H1 (cell line): ENCODE data around the gene KCTD8. TPM values are rescaled to one million over a fixed set of nuclear protein-coding genes. Genes with fewer than 3 reads are reported as not detected.

Source experiments
- CTCF ChIA-PET: fragments of 300-600 bp; sonication (Branson Sonifier 250); formaldehyde crosslinking; loops from one replicate; lab custom pipeline; 2021; ENCODE audit not compliant: partially characterized antibody; lab: Charles Lee
- POLR2A ChIA-PET: fragments of 300-600 bp; sonication (Branson Sonifier 250); formaldehyde crosslinking; loops from one replicate; lab custom pipeline; 2021; ENCODE audit warnings: inconsistent platforms; ENCODE audit not compliant: partially characterized antibody; lab: Charles Lee
- DNase-seq, 2 experiments: peaks; one replicate each; pipeline versions ENCODE4 v3.0.0 to v3.0.0-alpha.2; 2010 to 2022; ENCODE audit warnings: low spot score in 2 of 2, low read depth in 1 of 2, mixed read lengths in 1 of 2
- FAIRE-seq: peaks from 2 replicates; lab custom pipeline; 2011; peaks lifted over from hg19 to GRCh38; lab: Jason Lieb, UNC
- H2AFZ ChIP-seq: 2 replicates; pipeline ENCODE4 v1.8.1; 2012; ENCODE audit warnings: low read length, inconsistent platforms
- H2AK5ac ChIP-seq: 2 replicates; pipeline ENCODE4 v1.6.1; 2013; ENCODE audit warnings: low read depth, low read length
- H2BK120ac ChIP-seq: replicated peaks from 2 replicates; pipeline ENCODE3; 2013; ENCODE audit warnings: low read depth, low read length, inconsistent platforms
- H2BK12ac ChIP-seq: 2 replicates; pipeline ENCODE4 v1.6.1; 2013; ENCODE audit warnings: low read depth, low read length
- H2BK15ac ChIP-seq: 2 replicates; pipeline ENCODE4 v1.6.1; 2013; ENCODE audit warnings: low read length
- H2BK20ac ChIP-seq: 2 replicates; pipeline ENCODE4 v1.6.1; 2013; ENCODE audit warnings: low read length
- H2BK5ac ChIP-seq: 2 replicates; pipeline ENCODE4 v1.6.1; 2013; ENCODE audit warnings: low read depth, low read length
- H3K14ac ChIP-seq: 2 replicates; pipeline ENCODE4 v1.6.1; 2013; ENCODE audit warnings: inconsistent platforms; ENCODE audit not compliant: insufficient read length
- H3K18ac ChIP-seq: 2 replicates; pipeline ENCODE4 v1.6.1; 2013; ENCODE audit warnings: low read length; ENCODE audit errors: extremely low read depth
- H3K23ac ChIP-seq: 2 replicates; pipeline ENCODE4 v1.6.1; 2013; ENCODE audit warnings: inconsistent platforms; ENCODE audit not compliant: insufficient read length
- H3K23me2 ChIP-seq: 2 replicates; pipeline ENCODE4 v1.6.1; 2013; ENCODE audit warnings: low read depth, low read length
- H3K27ac ChIP-seq: 2 replicates; pipeline ENCODE4 v1.6.1; 2011; ENCODE audit warnings: low read depth, low read length, inconsistent platforms
- H3K27me3 ChIP-seq, 4 experiments: replicated peaks in 1 of 4; 1 replicate in 1 of 4; 2 replicates in 3 of 4; pipeline versions ENCODE4 v1.6.1 to v1.8.1; 2011 to 2013; ENCODE audit warnings: low read length in 3 of 4, mild to moderate bottlenecking in 3 of 4, inconsistent platforms in 2 of 4, mixed read lengths in 2 of 4, moderate library complexity in 1 of 4; ENCODE audit not compliant: control insufficient read depth in 3 of 4, insufficient read depth in 3 of 4; ENCODE audit errors: extremely low read depth in 1 of 4
- H3K36me3 ChIP-seq, 4 experiments: 2 replicates each; pipeline versions ENCODE4 v1.6.1 to v1.8.1; 2011 to 2013; ENCODE audit warnings: mild to moderate bottlenecking in 4 of 4, low read length in 3 of 4, moderate library complexity in 2 of 4, control low read depth in 1 of 4, inconsistent platforms in 1 of 4; ENCODE audit not compliant: insufficient read depth in 4 of 4, control insufficient read depth in 2 of 4
- H3K4ac ChIP-seq: replicated peaks from 2 replicates; pipeline ENCODE3; 2013; ENCODE audit warnings: low read length, low read depth, mixed read lengths, inconsistent platforms; ENCODE audit not compliant: insufficient read length
- H3K4me1 ChIP-seq, 4 experiments: replicated peaks in 1 of 4; 1 replicate in 1 of 4; 2 replicates in 3 of 4; pipeline versions ENCODE4 v1.6.1 to v1.8.1; 2011 to 2013; ENCODE audit warnings: low read length in 3 of 4, inconsistent platforms in 2 of 4, mixed read lengths in 1 of 4; ENCODE audit not compliant: insufficient read depth in 4 of 4, control insufficient read depth in 3 of 4
- H3K4me2 ChIP-seq, 2 experiments: 2 replicates each; pipeline versions ENCODE4 v1.6.1 to v1.8.1; 2011 to 2013; ENCODE audit warnings: low read depth in 2 of 2, low read length in 2 of 2, control low read depth in 1 of 2, inconsistent platforms in 1 of 2, mild to moderate bottlenecking in 1 of 2; ENCODE audit not compliant: insufficient read depth in 1 of 2
- H3K4me3 ChIP-seq, 4 experiments: fragments of 200-600, 300-600 bp in 1 of 4; sonication (generic), shearing (Covaris generic), sonication (Bioruptor Twin) in 1 of 4; 2 replicates each; pipeline versions ENCODE4 v1.5.1 to v1.8.1; 2011 to 2016; ENCODE audit warnings: low read length in 4 of 4, low read depth in 3 of 4, control low read depth in 2 of 4, inconsistent platforms in 2 of 4, mild to moderate bottlenecking in 2 of 4, mixed read lengths in 1 of 4, moderate library complexity in 1 of 4; ENCODE audit not compliant: insufficient read depth in 2 of 4; ENCODE audit errors: extremely low read depth in 1 of 4
- H3K56ac ChIP-seq: replicated peaks from 2 replicates; pipeline ENCODE3; 2013; ENCODE audit warnings: low read depth, mild to moderate bottlenecking, mixed read lengths, low read length, inconsistent platforms; ENCODE audit not compliant: insufficient read length
- H3K79me1 ChIP-seq: 2 replicates; pipeline ENCODE4 v1.6.1; 2013; ENCODE audit warnings: low read depth, low read length, control low read depth
- H3K79me2 ChIP-seq, 2 experiments: 2 replicates each; pipeline versions ENCODE4 v1.6.1 to v1.8.1; 2012 to 2013; ENCODE audit warnings: low read length in 2 of 2, mild to moderate bottlenecking in 2 of 2, inconsistent platforms in 1 of 2; ENCODE audit not compliant: insufficient read depth in 2 of 2, control insufficient read depth in 1 of 2
- H3K9ac ChIP-seq, 4 experiments: replicated peaks in 1 of 4; 1 replicate in 1 of 4; 2 replicates in 3 of 4; pipeline versions ENCODE4 v1.6.1 to v1.8.1; 2011 to 2013; ENCODE audit warnings: low read depth in 3 of 4, low read length in 3 of 4, control low read depth in 2 of 4, mild to moderate bottlenecking in 2 of 4, moderate library complexity in 2 of 4, inconsistent platforms in 1 of 4; ENCODE audit errors: extremely low read depth in 1 of 4
- H3K9me3 ChIP-seq, 2 experiments: 2 replicates each; pipeline versions ENCODE4 v1.6.1 to v1.8.1; 2012 to 2013; ENCODE audit warnings: mild to moderate bottlenecking in 2 of 2, moderate library complexity in 2 of 2, control low read depth in 1 of 2, inconsistent platforms in 1 of 2, low read depth in 1 of 2, low read length in 1 of 2, mixed read lengths in 1 of 2; ENCODE audit not compliant: insufficient read depth in 2 of 2
- H4K20me1 ChIP-seq, 2 experiments: replicated peaks in 1 of 2; 2 replicates each; pipeline versions ENCODE3 to v1.8.1; 2011 to 2013; ENCODE audit warnings: inconsistent platforms in 2 of 2, low read length in 2 of 2, mild to moderate bottlenecking in 1 of 2; ENCODE audit not compliant: insufficient read depth in 2 of 2, control insufficient read depth in 1 of 2
- H4K5ac ChIP-seq: 2 replicates; pipeline ENCODE4 v1.6.1; 2013; ENCODE audit warnings: low read length, low read depth, mixed read lengths, inconsistent platforms; ENCODE audit not compliant: insufficient read length
- H4K8ac ChIP-seq: 2 replicates; pipeline ENCODE4 v1.8.0; 2013; ENCODE audit warnings: mild to moderate bottlenecking, moderate library complexity, low read length, inconsistent platforms; ENCODE audit not compliant: insufficient read depth; ENCODE audit errors: extremely low read depth
- H4K91ac ChIP-seq: replicated peaks from 2 replicates; pipeline ENCODE3; 2013; ENCODE audit warnings: low read length, mixed read lengths, inconsistent platforms; ENCODE audit not compliant: insufficient read length
- CEBPB ChIP-seq: IDR thresholded peaks from 2 replicates; pipeline ENCODE4 v1.6.1; 2012; ENCODE audit warnings: low read depth, low read length
- CHD2 ChIP-seq: IDR thresholded peaks from 2 replicates; pipeline ENCODE4 v1.6.1; 2012; ENCODE audit warnings: low read length, improper control_type of control experiment
- CTBP2 ChIP-seq: IDR thresholded peaks from 2 replicates; pipeline ENCODE4 v1.7.0; 2011; ENCODE audit warnings: borderline replicate concordance, mild to moderate bottlenecking, moderate library complexity, mixed read lengths, low read length; ENCODE audit not compliant: insufficient read depth, insufficient read length
- FOSL1 ChIP-seq: IDR thresholded peaks from 2 replicates; pipeline ENCODE4 v1.6.1; 2011; ENCODE audit warnings: mild to moderate bottlenecking, low read depth, low read length, moderate library complexity; ENCODE audit not compliant: insufficient read depth
- POLR2A ChIP-seq, 2 experiments: IDR thresholded peaks; 1 replicate in 1 of 2; 2 replicates in 1 of 2; pipeline ENCODE4 v1.6.1; 2011; ENCODE audit warnings: low read depth in 2 of 2, low read length in 2 of 2, mild to moderate bottlenecking in 2 of 2; ENCODE audit errors: control extremely low read depth in 1 of 2
- RNF2 ChIP-seq: fragments of 200-900, 300-1000 bp; sonication (generic); IDR thresholded peaks from 2 replicates; pipeline ENCODE4 v1.7.1; 2016; ENCODE audit warnings: borderline replicate concordance, low read depth, mild to moderate bottlenecking, antibody characterized with exemption, low read length; ENCODE audit not compliant: poor library complexity, severe bottlenecking; ENCODE audit errors: missing control alignments
- SIX5 ChIP-seq: IDR thresholded peaks from 2 replicates; pipeline ENCODE4 v1.6.1; 2011; ENCODE audit warnings: mild to moderate bottlenecking, low read depth, low read length
- SP1 ChIP-seq: IDR thresholded peaks from 2 replicates; pipeline ENCODE4 v1.6.1; 2011; ENCODE audit warnings: low read depth, low read length
- WGBS, 2 experiments: shearing (Covaris generic) in 1 of 2; methylation state at CpG; one replicate each; pipeline versions ENCODE4 v1.1.6 to v1.1.7; 2013 to 2015; ENCODE audit warnings: low lambda C conversion rate in 2 of 2, mixed read lengths in 2 of 2, inconsistent platforms in 1 of 2, low coverage in 1 of 2, missing lambda C conversion rate in 1 of 2; ENCODE audit not compliant: insufficient replicate concordance in 2 of 2, insufficient coverage in 1 of 2, insufficient read length in 1 of 2; ENCODE audit errors: extremely low coverage in 1 of 2, missing lambda C conversion rate in 1 of 2; 5-methylcytosine and 5-hydroxymethylcytosine counted together
- polyA plus RNA-seq, 7 experiments: library from polyadenylated mRNA; depleted of rRNA in 3 of 7; stranded (reverse) in 5 of 7; unstranded in 2 of 7; fragments of >200 nt in 5 of 7; fragments of 200-250 nt in 2 of 7; gene quantifications; 1 replicate in 5 of 7; 2 replicates in 1 of 7; 4 replicates in 1 of 7; pipeline versions ENCODE4 v1.2.1 to v1.2.3, GENCODE V29; 2011 to 2013; ENCODE audit warnings: missing spikeins in 2 of 7, mixed read lengths in 2 of 7
- total RNA-seq: library from RNA; stranded (reverse); fragmentation: NEBNext Ultra II Directional; extraction: Animal tissue kit (Norgen Biotek cat#: 25700); gene quantifications from 2 replicates; pipeline ENCODE4 v1.2.1, GENCODE V29; 2021

KCTD8 gene
- total and polyA plus RNA-seq, 2 of the 8 experiments (the other 6 are each of a cell fraction or from before 2014, with no cell fraction given) = 2.9 to 3.7 TPM

DNA sequence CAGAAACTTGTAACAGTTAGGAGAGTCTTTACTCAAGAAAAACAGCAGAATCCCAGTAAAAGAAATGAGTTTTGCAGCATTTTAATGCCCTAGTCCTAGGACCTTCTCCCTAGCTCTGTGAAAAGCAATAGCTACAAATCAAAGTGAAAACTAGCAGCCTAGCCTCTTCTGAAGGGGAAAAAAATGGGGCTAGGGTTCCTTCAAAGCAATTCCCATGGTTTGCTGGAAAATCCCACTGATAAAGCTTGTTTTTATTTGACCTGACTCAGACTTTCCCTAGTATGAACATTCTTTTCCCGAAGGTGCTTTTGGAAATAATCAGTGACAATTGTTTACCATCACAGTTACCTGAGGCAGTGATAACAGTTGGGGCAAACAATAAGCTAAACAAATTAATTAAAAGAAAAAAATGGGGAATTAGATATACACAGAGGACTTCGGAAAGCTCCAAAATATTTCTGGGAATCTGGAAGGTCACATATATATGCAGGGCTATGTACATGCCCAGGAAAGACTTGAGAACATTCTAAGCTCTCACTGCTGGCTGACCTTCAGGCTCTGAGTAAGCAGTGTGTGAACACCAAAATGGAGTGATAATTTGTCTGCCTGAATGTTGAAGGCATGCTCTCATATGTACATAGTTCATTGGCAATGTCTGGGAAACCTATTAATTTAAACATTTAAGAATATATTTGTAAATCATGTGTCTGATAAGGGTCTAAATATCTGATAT, 285.9 kb downstream of the KCTD8 start:
- Histone ChIP-seq H4K20me1 (no peaks in the 10 kb centered on the region), H2BK15ac (no peak overlapping the region), H3K23me2 (no peaks in the 10 kb centered on the region), H3K36me3 (peaks cover 0 to under 1% (median 0%) of the 10 kb centered on the region in 4 experiments; a peak in 1 of 8 replicates), H2BK12ac (no peak overlapping the region), H2BK5ac (no peak overlapping the region), H3K4me3 (no peak overlapping the region), H2AK5ac (no peak overlapping the region), H2BK20ac (no peak overlapping the region), H2AFZ (0 out of 2 replicates have a peak overlapping the region, but pooled peaks have one; percentile 83), H4K5ac (no peak overlapping the region), H4K91ac (no peak overlapping the region), H2BK120ac (no peak overlapping the region), H3K14ac (no peak overlapping the region), H3K27me3 (no peaks in the 10 kb centered on the region), H3K9ac (peak overlapping the region in 1 of 4 experiments; percentile 34; a peak in 1 of 7 replicates), H3K18ac (no peak overlapping the region; the same call in 1 of the 2 replicates), H3K27ac (no peak overlapping the region), H3K9me3 (peaks cover 3 to 8% of the 10 kb centered on the region in 2 experiments; a peak in 1 of 4 replicates), H3K79me2 (no peaks in the 10 kb centered on the region), H3K56ac (no peak overlapping the region), H3K4me1 (no peaks in the 10 kb centered on the region), H3K4me2 (no peak overlapping the region), H4K8ac (no peak overlapping the region), H3K4ac (no peak overlapping the region), H3K23ac (no peak overlapping the region), H3K79me1 (no peaks in the 10 kb centered on the region)
- WGBS, 2 experiments = 94% methylated on average over 2 of the region's 2 CpGs; no CpG with 5 or more reads in 1 of the 2 experiments
- CTCF ChIA-PET = interaction anchor here (1.0 kb wide), 1 partner anchor 263 kb away, joined by 3 read pairs; no protein-coding TSS in a partner anchor
- FAIRE-seq = no peak
- POLR2A ChIA-PET = no interaction called here
- DNase-seq = no peak
- TF ChIP-seq SP1 (no peak), CEBPB (no peak), SIX5 (no peak), RNF2 (no peak), CHD2 (no peak), POLR2A (IDR thresholded peaks at IDR 0.05; ENCODE audit: control extremely low read depth in 1 of 2, low read depth in 2 of 2, low read length in 2 of 2) (no peak), CTBP2 (no peak), FOSL1 (no peak)
